ENCODE results near the gene YOD1. TPM values are rescaled to one million over a fixed set of nuclear protein-coding genes. Genes with fewer than 3 reads are reported as not detected.

The YOD1 gene
- polyA plus RNA-seq, 1 donor from 2014 or later = 9.3 TPM

DNA sequence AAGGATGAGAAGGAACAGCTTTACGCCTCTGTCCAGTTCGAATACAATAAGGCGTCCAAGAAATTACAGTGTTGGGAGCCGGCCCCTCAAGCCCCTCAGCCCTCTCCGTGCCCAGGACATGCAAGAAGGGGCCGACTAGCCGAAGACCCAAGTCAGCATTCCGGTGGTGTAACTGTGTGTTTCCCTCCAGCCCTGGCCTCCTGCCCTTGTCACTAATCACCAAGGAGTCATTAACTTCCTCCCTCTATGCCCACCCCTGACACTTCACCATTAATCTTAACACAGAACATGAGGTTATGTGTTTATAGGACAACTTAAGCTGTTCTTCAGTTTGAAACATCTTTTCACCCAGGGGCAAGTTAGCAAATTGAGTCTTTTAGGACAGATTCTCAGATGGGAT, 21.2 kb upstream of the YOD1 start:
- H2AFZ ChIP-seq (ENCODE audit: low read depth, low read length) = no peak overlapping the region
- H3K4me3 ChIP-seq (ENCODE audit: low read length) = no peak overlapping the region
- H3K9ac ChIP-seq (ENCODE audit: low read length) = no peak overlapping the region
- H3K27ac ChIP-seq (ENCODE audit: low read length) = no peak overlapping the region
- H4K20me1 ChIP-seq (ENCODE audit: insufficient read depth) = no peaks in the 10 kb centered on the region
- H3F3A ChIP-seq (ENCODE audit: insufficient read depth, low read length, poor library complexity, severe bottlenecking) = no peaks in the 10 kb centered on the region
- H3K9me2 ChIP-seq (ENCODE audit: insufficient read depth, low read length) = no peaks in the 10 kb centered on the region
- H3K9me3 ChIP-seq (ENCODE audit: low read length) = no peaks in the 10 kb centered on the region
- no peak overlapping the region for H3K4me2 ChIP-seq (ENCODE audit: low read length)
- H3K27me3 ChIP-seq (ENCODE audit: insufficient read depth, low read depth, low read length) = no peaks in the 10 kb centered on the region
- H3K36me3 ChIP-seq (ENCODE audit: insufficient read depth, low read length) = no peaks in the 10 kb centered on the region
- TF ChIP-seq CTCF (IDR thresholded peaks at IDR 0.05; ENCODE audit: poor library complexity, severe bottlenecking) (no peak), MXI1 (conservative IDR thresholded peaks at IDR 0.05; ENCODE audit: poor library complexity, severe bottlenecking) (no peak), RAD21 (conservative IDR thresholded peaks at IDR 0.05) (no peak), SMC3 (conservative IDR thresholded peaks at IDR 0.05; ENCODE audit: poor library complexity) (no peak), POLR2AphosphoS5 (IDR thresholded peaks at IDR 0.05) (no peak), REST (IDR thresholded peaks at IDR 0.05; ENCODE audit: borderline replicate concordance) (no peak), EP300 (conservative IDR thresholded peaks at IDR 0.05; ENCODE audit: poor library complexity, severe bottlenecking) (no peak), TAF1 (IDR thresholded peaks at IDR 0.05; ENCODE audit: low read depth) (no peak), EZH2 (IDR thresholded peaks at IDR 0.05; ENCODE audit: borderline replicate concordance, insufficient read depth, low read length, poor library complexity, severe bottlenecking) (no peak)
- no peaks in the 10 kb centered on the region for H3K79me2 ChIP-seq (replicated peaks; ENCODE audit: insufficient read depth, low read length)

GRCh38 chr1:207071426-207071825, 20.4 kb upstream of the YOD1 start:
- no peaks in the 10 kb centered on the region for H3F3A ChIP-seq (ENCODE audit: insufficient read depth, low read length, poor library complexity, severe bottlenecking)
- TF ChIP-seq EP300 (conservative IDR thresholded peaks at IDR 0.05; ENCODE audit: poor library complexity, severe bottlenecking) = no peak
- H3K9me3 ChIP-seq (ENCODE audit: low read length) = no peaks in the 10 kb centered on the region
- H2AFZ ChIP-seq (ENCODE audit: low read depth, low read length) = no peak overlapping the region
- H3K9ac ChIP-seq (ENCODE audit: low read length) = no peak overlapping the region
- H3K4me3 ChIP-seq (ENCODE audit: low read length) = no peak overlapping the region
- H3K4me2 ChIP-seq (ENCODE audit: low read length) = no peak overlapping the region
- no peak overlapping the region for H3K27ac ChIP-seq (ENCODE audit: low read length)
- H3K79me2 ChIP-seq (replicated peaks; ENCODE audit: insufficient read depth, low read length) = no peaks in the 10 kb centered on the region
- H4K20me1 ChIP-seq (ENCODE audit: insufficient read depth) = no peaks in the 10 kb centered on the region
- H3K36me3 ChIP-seq (ENCODE audit: insufficient read depth, low read length) = no peaks in the 10 kb centered on the region
- no peaks in the 10 kb centered on the region for H3K27me3 ChIP-seq (ENCODE audit: insufficient read depth, low read depth, low read length)
- no peaks in the 10 kb centered on the region for H3K9me2 ChIP-seq (ENCODE audit: insufficient read depth, low read length)

DNA sequence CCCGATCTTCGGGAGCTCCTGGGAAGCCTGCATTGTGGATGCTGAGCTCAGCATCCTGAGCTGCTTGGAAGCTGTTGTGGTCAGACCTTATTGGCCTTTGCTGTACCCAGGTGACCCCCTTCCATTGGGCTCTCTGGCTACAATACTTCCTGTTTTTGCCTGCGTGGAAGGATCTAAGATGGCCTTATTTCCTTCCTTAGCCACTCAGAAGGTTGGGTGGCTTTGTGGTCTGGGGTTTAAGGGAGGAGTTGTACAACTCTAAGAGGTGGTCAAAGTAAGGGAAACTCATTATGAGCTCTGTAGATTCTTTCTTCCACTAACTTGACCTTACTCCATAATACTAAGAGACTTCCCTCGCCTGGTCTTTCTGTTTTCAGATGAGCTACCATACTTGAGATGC, 19.8 kb upstream of the YOD1 start:
- no peaks in the 10 kb centered on the region for H3K27me3 ChIP-seq (ENCODE audit: insufficient read depth, low read depth, low read length)
- H3K4me2 ChIP-seq (ENCODE audit: low read length) = no peak overlapping the region
- H3K27ac ChIP-seq (ENCODE audit: low read length) = no peak overlapping the region
- no peaks in the 10 kb centered on the region for H3K9me2 ChIP-seq (ENCODE audit: insufficient read depth, low read length)
- TF ChIP-seq TAF1 (IDR thresholded peaks at IDR 0.05; ENCODE audit: low read depth) (no peak), EZH2 (IDR thresholded peaks at IDR 0.05; ENCODE audit: borderline replicate concordance, insufficient read depth, low read length, poor library complexity, severe bottlenecking) (no peak), POLR2AphosphoS5 (IDR thresholded peaks at IDR 0.05) (no peak), MXI1 (conservative IDR thresholded peaks at IDR 0.05; ENCODE audit: poor library complexity, severe bottlenecking) (no peak), EP300 (conservative IDR thresholded peaks at IDR 0.05; ENCODE audit: poor library complexity, severe bottlenecking) (no peak), CTCF (IDR thresholded peaks at IDR 0.05; ENCODE audit: poor library complexity, severe bottlenecking) (no peak), SMC3 (conservative IDR thresholded peaks at IDR 0.05; ENCODE audit: poor library complexity) (no peak)
- no peaks in the 10 kb centered on the region for H4K20me1 ChIP-seq (ENCODE audit: insufficient read depth)
- no peak overlapping the region for H2AFZ ChIP-seq (ENCODE audit: low read depth, low read length)
- no peak overlapping the region for H3K9ac ChIP-seq (ENCODE audit: low read length)
- H3K4me3 ChIP-seq (ENCODE audit: low read length) = no peak overlapping the region
- H3K79me2 ChIP-seq (replicated peaks; ENCODE audit: insufficient read depth, low read length) = no peaks in the 10 kb centered on the region
- no peaks in the 10 kb centered on the region for H3F3A ChIP-seq (ENCODE audit: insufficient read depth, low read length, poor library complexity, severe bottlenecking)
- no peaks in the 10 kb centered on the region for H3K9me3 ChIP-seq (ENCODE audit: low read length)
- no peaks in the 10 kb centered on the region for H3K36me3 ChIP-seq (ENCODE audit: insufficient read depth, low read length)

All from neural cell (in vitro differentiated cells).